Astrocyte (in vitro differentiated cells and primary cell): Measurements from ENCODE around the gene SLCO2A1.

Experiments
- EZH2 ChIP-seq: IDR thresholded peaks from 2 replicates; pipeline ENCODE4 v1.6.1; 2012; ENCODE audit warnings: mild to moderate bottlenecking, low read length, inconsistent platforms; ENCODE audit not compliant: insufficient read depth
- TF ChIP-seq, protein P1 (sequence below): IDR thresholded peaks from 2 replicates; pipeline ENCODE4 v1.5.1; 2011; ENCODE audit warnings: low read depth, mild to moderate bottlenecking, inconsistent platforms, low read length, moderate library complexity; ENCODE audit not compliant: insufficient read depth

DNA sequence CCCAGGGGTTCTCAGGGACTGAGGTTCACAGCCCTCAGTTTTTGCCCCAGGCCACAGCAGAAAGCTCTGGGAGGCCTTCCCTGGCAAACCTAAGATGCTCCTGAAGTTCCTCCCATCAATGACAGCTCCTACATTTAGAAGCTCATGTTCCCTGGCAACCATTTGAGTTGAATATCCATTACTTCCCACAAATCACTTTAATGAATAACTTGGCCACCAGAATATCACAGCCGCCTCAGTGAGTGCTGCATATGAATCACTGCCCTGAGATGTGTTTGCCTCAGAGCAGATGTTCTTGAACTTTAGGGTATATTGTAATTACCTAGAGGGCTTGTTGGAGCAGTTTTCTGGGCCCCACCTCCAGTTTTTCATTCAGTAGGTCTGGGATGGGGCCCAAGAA lies 27.4 kb downstream of the SLCO2A1 start:
- no peak for TF ChIP-seq EZH2
- TF ChIP-seq, protein P1, sequence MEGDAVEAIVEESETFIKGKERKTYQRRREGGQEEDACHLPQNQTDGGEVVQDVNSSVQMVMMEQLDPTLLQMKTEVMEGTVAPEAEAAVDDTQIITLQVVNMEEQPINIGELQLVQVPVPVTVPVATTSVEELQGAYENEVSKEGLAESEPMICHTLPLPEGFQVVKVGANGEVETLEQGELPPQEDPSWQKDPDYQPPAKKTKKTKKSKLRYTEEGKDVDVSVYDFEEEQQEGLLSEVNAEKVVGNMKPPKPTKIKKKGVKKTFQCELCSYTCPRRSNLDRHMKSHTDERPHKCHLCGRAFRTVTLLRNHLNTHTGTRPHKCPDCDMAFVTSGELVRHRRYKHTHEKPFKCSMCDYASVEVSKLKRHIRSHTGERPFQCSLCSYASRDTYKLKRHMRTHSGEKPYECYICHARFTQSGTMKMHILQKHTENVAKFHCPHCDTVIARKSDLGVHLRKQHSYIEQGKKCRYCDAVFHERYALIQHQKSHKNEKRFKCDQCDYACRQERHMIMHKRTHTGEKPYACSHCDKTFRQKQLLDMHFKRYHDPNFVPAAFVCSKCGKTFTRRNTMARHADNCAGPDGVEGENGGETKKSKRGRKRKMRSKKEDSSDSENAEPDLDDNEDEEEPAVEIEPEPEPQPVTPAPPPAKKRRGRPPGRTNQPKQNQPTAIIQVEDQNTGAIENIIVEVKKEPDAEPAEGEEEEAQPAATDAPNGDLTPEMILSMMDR = no peak
